Astrocyte (in vitro differentiated cells and primary cell): ENCODE measurements around the gene GPBP1. TPM values are rescaled to one million over a fixed set of nuclear protein-coding genes. Genes with fewer than 3 reads are reported as not detected.
A peak's percentile ranks its signal among the peaks of the same experiment; 100 is the strongest.

Source experiments
- DNase-seq: peaks from one replicate; pipeline ENCODE4 v3.0.0-alpha.2; 2010; ENCODE audit warnings: low read depth
- FAIRE-seq: peaks from 2 replicates; lab custom pipeline; 2011; peaks lifted over from hg19 to GRCh38; lab: Jason Lieb, UNC
- H2AFZ ChIP-seq: 2 replicates; pipeline ENCODE4 v1.6.0; 2012; ENCODE audit warnings: low read depth, low read length, inconsistent platforms
- H3K27ac ChIP-seq: 2 replicates; pipeline ENCODE4 v1.5.1; 2011; ENCODE audit warnings: low read depth, low read length, inconsistent platforms
- H3K27me3 ChIP-seq: 2 replicates; pipeline ENCODE4 v1.6.0; 2011; ENCODE audit warnings: low read length, inconsistent platforms; ENCODE audit not compliant: insufficient read depth
- H3K36me3 ChIP-seq: 2 replicates; pipeline ENCODE4 v1.5.1; 2011; ENCODE audit warnings: low read length, inconsistent platforms; ENCODE audit not compliant: insufficient read depth
- H3K4me1 ChIP-seq: 2 replicates; pipeline ENCODE4 v1.5.1; 2011; ENCODE audit warnings: low read length, inconsistent platforms; ENCODE audit not compliant: insufficient read depth
- H3K4me2 ChIP-seq: 2 replicates; pipeline ENCODE4 v1.6.0; 2012; ENCODE audit warnings: low read length, inconsistent platforms
- H3K4me3 ChIP-seq: 2 replicates; pipeline ENCODE4 v1.5.1; 2011; ENCODE audit warnings: low read depth, mild to moderate bottlenecking, low read length, inconsistent platforms; ENCODE audit not compliant: insufficient read depth
- H3K79me2 ChIP-seq: 2 replicates; pipeline ENCODE4 v1.6.0; 2012; ENCODE audit warnings: mild to moderate bottlenecking, low read length, inconsistent platforms; ENCODE audit not compliant: insufficient read depth
- H3K9ac ChIP-seq: 2 replicates; pipeline ENCODE4 v1.6.0; 2012; ENCODE audit warnings: mild to moderate bottlenecking, low read length, inconsistent platforms
- H3K9me3 ChIP-seq: 2 replicates; pipeline ENCODE4 v1.5.1; 2012; ENCODE audit warnings: low read depth, mild to moderate bottlenecking, low read length, inconsistent platforms; ENCODE audit not compliant: insufficient read depth
- H4K20me1 ChIP-seq: 2 replicates; pipeline ENCODE4 v1.6.0; 2012; ENCODE audit warnings: low read length, inconsistent platforms; ENCODE audit not compliant: insufficient read depth
- H3K27ac Mint-ChIP-seq: one replicate; pipeline ENCODE4 v1.8.0; 2021; ENCODE audit warnings: mild to moderate bottlenecking, mixed read lengths; ENCODE audit not compliant: unreplicated experiment
- H3K27me3 Mint-ChIP-seq: one replicate; pipeline ENCODE4 v1.8.0; 2021; ENCODE audit warnings: low read depth, mixed read lengths; ENCODE audit not compliant: unreplicated experiment
- H3K36me3 Mint-ChIP-seq: one replicate; pipeline ENCODE4 v1.8.0; 2021; ENCODE audit warnings: low read depth, mixed read lengths; ENCODE audit not compliant: unreplicated experiment
- H3K4me1 Mint-ChIP-seq: one replicate; pipeline ENCODE4 v1.8.0; 2021; ENCODE audit warnings: low read depth, mixed read lengths; ENCODE audit not compliant: unreplicated experiment
- H3K4me3 Mint-ChIP-seq: one replicate; pipeline ENCODE4 v1.8.0; 2021; ENCODE audit warnings: mild to moderate bottlenecking, moderate library complexity, mixed read lengths; ENCODE audit not compliant: unreplicated experiment
- H3K9me3 Mint-ChIP-seq: one replicate; pipeline ENCODE4 v1.8.0; 2021; ENCODE audit warnings: mild to moderate bottlenecking, mixed read lengths; ENCODE audit not compliant: unreplicated experiment
- EZH2 ChIP-seq: IDR thresholded peaks from 2 replicates; pipeline ENCODE4 v1.6.1; 2012; ENCODE audit warnings: mild to moderate bottlenecking, low read length, inconsistent platforms; ENCODE audit not compliant: insufficient read depth
- total RNA-seq: library from RNA; stranded (reverse); gene quantifications from 2 replicates; pipeline ENCODE4 v1.2.1, GENCODE V29; 2021
- TF ChIP-seq, protein P1 (sequence below): IDR thresholded peaks from 2 replicates; pipeline ENCODE4 v1.5.1; 2011; ENCODE audit warnings: low read depth, mild to moderate bottlenecking, inconsistent platforms, low read length, moderate library complexity; ENCODE audit not compliant: insufficient read depth

The GPBP1 gene
- total RNA-seq, 1 donor from 2014 or later, result 59.8 TPM

DNA sequence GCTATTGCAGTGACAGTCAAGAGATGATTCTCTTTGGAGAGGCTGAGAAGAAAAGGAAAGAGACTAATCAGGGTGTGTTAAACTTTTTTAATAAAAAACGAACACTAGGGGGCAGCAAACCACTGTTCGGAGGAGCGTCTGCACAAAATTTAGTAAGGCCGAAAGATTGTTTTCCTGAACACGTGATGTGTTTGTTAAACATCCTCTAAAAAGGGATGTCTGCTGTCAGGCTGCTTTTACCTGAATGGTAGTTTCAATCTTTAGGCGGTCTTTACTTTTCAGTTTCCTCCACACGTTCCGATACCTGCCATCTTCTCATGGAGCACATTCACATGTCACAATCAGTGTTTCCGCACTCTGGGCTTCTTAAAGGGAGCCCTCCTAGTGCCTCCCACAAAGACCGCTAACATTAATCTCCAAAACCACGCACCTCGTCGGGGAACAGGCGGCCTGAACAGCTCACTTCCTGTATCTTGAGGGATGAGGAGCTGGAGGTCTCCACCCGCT, 125.2 kb downstream of the GPBP1 start:
- H2AFZ ChIP-seq, result peak overlapping the region; percentile 33
- no peaks in the 10 kb centered on the region for H3K9me3 ChIP-seq
- H3K27ac ChIP-seq, result peak overlapping the region; percentile 64
- H3K4me1 Mint-ChIP-seq, result peaks cover 23% of the 10 kb centered on the region
- peak overlapping the region; percentile 66 for H3K9ac ChIP-seq
- no peak overlapping the region for H3K4me3 ChIP-seq
- no peaks in the 10 kb centered on the region for H3K79me2 ChIP-seq
- peak overlapping the region; percentile 86 for H3K27ac Mint-ChIP-seq
- DNase-seq (peak; percentile 71), FAIRE-seq (peak; percentile 39)
- no peaks in the 10 kb centered on the region for H4K20me1 ChIP-seq
- no peaks in the 10 kb centered on the region for H3K36me3 ChIP-seq
- no peaks in the 10 kb centered on the region for H3K9me3 Mint-ChIP-seq
- H3K4me2 ChIP-seq, result peak overlapping the region; percentile 50
- no peaks in the 10 kb centered on the region for H3K27me3 ChIP-seq
- H3K36me3 Mint-ChIP-seq, result no peaks in the 10 kb centered on the region
- no peak overlapping the region for H3K4me3 Mint-ChIP-seq
- no peak for TF ChIP-seq EZH2
- TF ChIP-seq, protein P1, sequence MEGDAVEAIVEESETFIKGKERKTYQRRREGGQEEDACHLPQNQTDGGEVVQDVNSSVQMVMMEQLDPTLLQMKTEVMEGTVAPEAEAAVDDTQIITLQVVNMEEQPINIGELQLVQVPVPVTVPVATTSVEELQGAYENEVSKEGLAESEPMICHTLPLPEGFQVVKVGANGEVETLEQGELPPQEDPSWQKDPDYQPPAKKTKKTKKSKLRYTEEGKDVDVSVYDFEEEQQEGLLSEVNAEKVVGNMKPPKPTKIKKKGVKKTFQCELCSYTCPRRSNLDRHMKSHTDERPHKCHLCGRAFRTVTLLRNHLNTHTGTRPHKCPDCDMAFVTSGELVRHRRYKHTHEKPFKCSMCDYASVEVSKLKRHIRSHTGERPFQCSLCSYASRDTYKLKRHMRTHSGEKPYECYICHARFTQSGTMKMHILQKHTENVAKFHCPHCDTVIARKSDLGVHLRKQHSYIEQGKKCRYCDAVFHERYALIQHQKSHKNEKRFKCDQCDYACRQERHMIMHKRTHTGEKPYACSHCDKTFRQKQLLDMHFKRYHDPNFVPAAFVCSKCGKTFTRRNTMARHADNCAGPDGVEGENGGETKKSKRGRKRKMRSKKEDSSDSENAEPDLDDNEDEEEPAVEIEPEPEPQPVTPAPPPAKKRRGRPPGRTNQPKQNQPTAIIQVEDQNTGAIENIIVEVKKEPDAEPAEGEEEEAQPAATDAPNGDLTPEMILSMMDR, result peak; percentile 51
- H3K27me3 Mint-ChIP-seq, result no peaks in the 10 kb centered on the region
- H3K4me1 ChIP-seq, result peaks cover 20% of the 10 kb centered on the region

DNA sequence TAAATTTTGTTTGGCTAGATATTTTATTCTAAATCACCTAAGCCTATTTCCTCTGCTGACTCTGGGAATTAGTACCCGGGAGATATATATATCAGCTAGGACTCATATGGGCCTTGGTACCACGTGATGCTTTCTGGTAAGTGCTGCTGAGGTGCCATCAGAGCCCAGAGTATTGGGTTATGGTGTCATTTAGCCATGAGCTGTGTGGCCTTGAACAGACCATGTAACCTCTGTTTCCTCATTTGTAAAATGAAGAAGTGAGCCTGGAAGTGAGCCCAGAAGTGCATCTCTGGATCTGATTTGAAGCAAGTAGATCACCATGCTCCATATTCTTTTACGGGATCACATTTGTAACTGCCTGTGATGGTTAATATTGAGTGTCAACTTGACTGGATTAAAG, 126.1 kb downstream of the GPBP1 start:
- FAIRE-seq, result no peak
- no peaks in the 10 kb centered on the region for H3K36me3 Mint-ChIP-seq
- TF ChIP-seq, protein P1, result no peak
- TF ChIP-seq EZH2, result no peak
- no peak overlapping the region for H2AFZ ChIP-seq
- H3K27me3 ChIP-seq, result no peaks in the 10 kb centered on the region
- DNase-seq, result no peak
- no peak overlapping the region for H3K4me3 ChIP-seq
- H3K9ac ChIP-seq, result no peak overlapping the region
- H3K4me1 ChIP-seq, result peaks cover 20% of the 10 kb centered on the region
- no peaks in the 10 kb centered on the region for H3K79me2 ChIP-seq
- H3K9me3 ChIP-seq, result no peaks in the 10 kb centered on the region
- no peaks in the 10 kb centered on the region for H4K20me1 ChIP-seq
- H3K27ac Mint-ChIP-seq, result no peak overlapping the region
- peaks cover 23% of the 10 kb centered on the region for H3K4me1 Mint-ChIP-seq
- H3K27me3 Mint-ChIP-seq, result no peaks in the 10 kb centered on the region
- H3K4me2 ChIP-seq, result no peak overlapping the region
- no peak overlapping the region for H3K27ac ChIP-seq
- H3K9me3 Mint-ChIP-seq, result no peaks in the 10 kb centered on the region
- no peak overlapping the region for H3K4me3 Mint-ChIP-seq
- H3K36me3 ChIP-seq, result no peaks in the 10 kb centered on the region

DNA sequence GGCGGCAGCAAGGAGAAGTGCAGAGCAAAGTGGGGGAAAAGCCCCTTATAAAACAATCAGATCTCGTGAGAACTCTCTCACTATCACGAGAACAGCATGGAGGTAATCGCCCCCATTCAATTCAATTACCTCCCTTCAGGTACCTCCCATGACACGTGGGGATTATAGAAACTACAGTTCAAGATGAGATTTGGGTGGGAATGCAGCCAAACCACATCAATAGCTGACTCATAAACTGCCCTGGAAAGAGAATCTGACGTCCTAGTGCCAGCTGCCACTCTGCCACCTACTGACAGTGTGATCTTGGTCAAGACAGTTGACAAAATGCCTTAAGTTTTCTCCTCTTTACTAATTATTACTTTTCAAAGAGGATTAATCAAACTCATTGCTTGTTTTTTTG, 128.3 kb downstream of the GPBP1 start:
- H3K36me3 Mint-ChIP-seq, result no peaks in the 10 kb centered on the region
- Histone ChIP-seq H3K79me2 (no peaks in the 10 kb centered on the region), H3K36me3 (no peaks in the 10 kb centered on the region), H2AFZ (no peak overlapping the region), H3K4me1 (peaks cover 20% of the 10 kb centered on the region), H4K20me1 (no peaks in the 10 kb centered on the region), H3K4me2 (peak overlapping the region; percentile 2), H3K9me3 (no peaks in the 10 kb centered on the region), H3K27ac (peak overlapping the region; percentile 47), H3K9ac (no peak overlapping the region), H3K4me3 (no peak overlapping the region), H3K27me3 (no peaks in the 10 kb centered on the region)
- peak overlapping the region; percentile 30 for H3K27ac Mint-ChIP-seq
- no peaks in the 10 kb centered on the region for H3K27me3 Mint-ChIP-seq
- FAIRE-seq (no peak), DNase-seq (peak; percentile 46)
- no peak overlapping the region for H3K4me3 Mint-ChIP-seq
- TF ChIP-seq, protein P1, result no peak
- no peak for TF ChIP-seq EZH2
- peaks cover 3% of the 10 kb centered on the region for H3K9me3 Mint-ChIP-seq
- H3K4me1 Mint-ChIP-seq, result peaks cover 19% of the 10 kb centered on the region
